Right renal cortex interstitium (tissue), 3 donors: ENCODE results near the gene EML3. TPM values are rescaled to one million over a fixed set of nuclear protein-coding genes. Genes with fewer than 3 reads are reported as not detected.
"Not testable (repeated sequence)": the region's sequence is repeated elsewhere in the genome, so short reads cannot be mapped to it uniquely, and the experiment has no call there.

Experiments
- DNase-seq, 3 donors: peaks; one replicate each; pipeline ENCODE4 v3.0.0-alpha.2; 2013; ENCODE audit warnings: low read depth in 3 of 3, low spot score in 2 of 3
- polyA plus RNA-seq, 3 donors: library from polyadenylated mRNA; unstranded; fragments of 120-200 nt; gene quantifications; one replicate each; pipeline ENCODE4 v1.2.1, GENCODE V29; 2013; ENCODE audit not compliant: insufficient read length in 3 of 3

Gene EML3
- polyA plus RNA-seq, 3 donors = 24.4 to 32.6 (median 26.1) TPM

- no peak for DNase-seq
Measured at GRCh38 chr11:62573006-62573591, 39.5 kb downstream of the EML3 start.

GRCh38 chr11:62572431-62572830, 40.1 kb downstream of the EML3 start:
- no peak for DNase-seq

DNA sequence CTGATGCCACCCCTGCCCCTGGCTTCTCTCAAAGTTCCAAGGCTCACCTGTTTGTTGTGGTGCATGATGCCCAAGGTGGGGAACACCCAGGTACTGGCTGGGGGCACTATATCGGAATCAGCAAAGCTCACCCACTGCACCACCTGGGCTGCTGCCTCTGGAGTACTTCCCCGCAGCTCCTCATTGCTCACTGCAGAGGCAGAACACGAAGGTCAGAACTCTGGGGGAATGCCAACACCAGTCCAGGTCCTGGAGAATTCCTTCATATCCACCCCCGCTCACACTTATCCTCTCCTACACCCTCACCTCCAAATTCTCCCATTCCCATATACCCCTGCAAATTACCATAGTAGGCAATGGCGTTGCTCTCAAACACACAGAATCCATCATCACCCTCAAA, 41.1 kb downstream of the EML3 start:
- DNase-seq = not testable (repeated sequence)

GRCh38 chr11:62570903-62571302, 41.7 kb downstream of the EML3 start:
- DNase-seq = not testable (repeated sequence)

DNA sequence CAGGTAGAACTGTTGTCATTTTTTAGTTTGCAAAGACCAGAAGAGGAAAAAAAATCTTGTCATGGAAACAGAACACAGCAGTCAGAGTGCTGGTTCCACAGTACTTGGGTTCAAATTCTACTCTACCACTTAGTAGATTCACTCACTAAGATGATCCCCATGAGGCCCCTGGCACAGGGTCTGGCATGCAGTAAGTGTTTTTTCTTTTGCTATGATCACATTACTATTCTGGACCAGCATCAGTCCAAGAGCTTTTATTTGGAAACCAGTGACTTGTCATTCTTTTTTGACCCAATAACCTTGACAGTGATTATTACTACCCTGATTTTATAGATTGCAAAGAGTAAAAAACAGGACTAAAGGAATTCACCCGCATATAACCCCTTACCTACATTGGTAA, 43.0 kb downstream of the EML3 start:
- no peak for DNase-seq

DNA sequence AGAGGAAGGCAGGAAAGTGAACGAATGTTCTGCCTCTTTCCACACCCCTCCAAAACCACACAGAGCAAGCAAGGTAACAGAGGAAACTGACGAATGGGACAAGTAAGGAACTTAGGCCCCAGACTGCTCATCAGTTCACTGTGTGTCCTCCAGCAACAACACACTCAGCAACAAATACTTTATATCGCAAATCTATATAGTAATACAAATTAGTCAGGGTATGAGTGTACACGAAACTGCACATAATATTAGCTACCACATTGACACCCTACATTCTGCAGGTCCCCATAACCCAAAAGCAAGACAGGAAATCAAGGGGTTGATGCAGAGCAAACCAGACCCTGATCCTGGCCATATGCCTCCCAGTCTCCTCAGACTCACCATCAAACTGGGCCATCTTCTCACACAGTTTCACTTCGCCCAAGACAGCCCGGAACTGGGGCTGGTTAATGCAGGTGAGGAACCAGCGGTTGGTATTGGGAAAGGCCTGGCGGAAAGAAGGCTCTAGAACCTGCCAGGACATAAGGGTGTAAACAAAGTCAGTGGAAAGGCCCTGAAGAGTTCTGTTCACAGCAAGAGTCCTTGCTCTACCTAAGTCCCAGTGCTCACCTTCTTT, 45.4 kb downstream of the EML3 start:
- no peak for DNase-seq

DNA sequence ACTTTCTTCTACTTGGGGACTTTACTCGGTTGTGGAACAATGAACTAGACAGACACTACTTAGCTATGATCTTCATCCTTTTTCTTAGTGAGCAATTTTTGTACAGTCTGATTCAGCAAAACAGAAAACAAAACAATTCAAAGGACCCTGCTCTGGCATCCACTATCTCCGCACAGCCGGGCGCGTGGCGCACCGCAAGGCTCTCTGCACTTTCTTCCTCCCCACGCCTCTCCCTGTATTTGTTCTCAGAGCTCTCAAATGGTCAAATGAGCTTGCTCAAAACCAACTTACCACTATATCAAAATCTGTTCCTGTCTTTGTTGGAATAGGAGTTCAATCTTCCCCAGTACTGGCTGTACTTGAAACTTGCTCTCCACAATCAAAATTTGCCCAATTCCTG, 46.3 kb downstream of the EML3 start:
- DNase-seq = no peak

DNA sequence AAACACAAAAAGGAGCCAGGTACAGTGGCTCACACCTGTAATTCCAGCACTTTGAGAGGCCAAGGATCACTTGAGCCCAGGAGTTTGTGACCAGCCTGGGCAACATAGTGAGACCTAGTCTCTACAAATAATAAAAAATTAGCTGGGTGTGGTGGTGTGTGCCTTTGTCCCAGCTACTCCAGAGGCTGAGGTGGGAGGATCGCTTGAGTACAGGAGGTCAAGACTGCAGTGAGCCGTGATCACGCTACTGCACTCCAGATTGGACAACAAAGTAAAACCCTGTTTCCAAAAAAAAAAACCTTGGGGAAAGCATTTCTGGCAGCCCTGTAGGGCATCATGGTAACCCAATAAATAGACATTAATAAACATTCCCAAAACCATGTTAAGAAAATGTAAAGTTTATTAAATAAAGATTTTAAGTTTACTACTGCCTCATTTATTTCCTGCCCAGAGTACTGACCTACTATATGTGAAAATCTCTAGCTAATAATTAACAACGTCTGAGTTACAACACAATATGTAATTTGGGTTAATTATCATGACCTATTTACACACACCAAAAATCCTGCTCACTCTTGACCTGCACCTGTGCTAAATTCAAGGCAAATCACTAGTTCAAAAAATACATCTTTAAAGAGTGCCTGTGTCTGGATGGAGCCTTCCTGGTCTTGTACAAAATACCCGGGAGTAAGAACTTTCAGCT, 47.3 kb downstream of the EML3 start:
- no peak for DNase-seq

DNA sequence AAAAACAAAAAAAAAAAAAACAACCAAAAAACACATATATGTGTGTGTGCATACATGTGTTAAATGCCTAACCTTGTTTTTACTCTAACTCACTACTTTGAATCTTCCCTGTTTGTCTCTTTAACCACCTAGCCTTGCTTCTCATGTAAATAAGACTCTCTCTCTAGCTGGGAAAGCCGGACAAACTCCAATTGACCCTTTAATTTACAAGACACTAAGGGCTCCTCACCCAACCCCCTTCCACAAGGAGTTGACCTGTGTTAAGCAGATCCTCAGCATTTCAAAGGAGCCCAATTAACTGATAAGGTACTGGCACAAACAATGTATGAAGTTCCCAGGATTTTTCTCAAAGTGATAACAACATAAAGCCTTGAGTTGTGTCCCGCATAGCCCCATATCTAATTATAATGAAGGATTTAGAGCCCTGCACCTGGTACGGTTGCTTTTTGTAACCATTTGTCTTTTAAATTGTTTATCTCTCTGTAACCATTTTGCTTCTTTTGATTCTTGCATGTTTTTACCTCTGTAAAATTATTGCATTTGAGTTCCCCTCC, 50.8 kb downstream of the EML3 start:
- DNase-seq = not testable (repeated sequence)

DNA sequence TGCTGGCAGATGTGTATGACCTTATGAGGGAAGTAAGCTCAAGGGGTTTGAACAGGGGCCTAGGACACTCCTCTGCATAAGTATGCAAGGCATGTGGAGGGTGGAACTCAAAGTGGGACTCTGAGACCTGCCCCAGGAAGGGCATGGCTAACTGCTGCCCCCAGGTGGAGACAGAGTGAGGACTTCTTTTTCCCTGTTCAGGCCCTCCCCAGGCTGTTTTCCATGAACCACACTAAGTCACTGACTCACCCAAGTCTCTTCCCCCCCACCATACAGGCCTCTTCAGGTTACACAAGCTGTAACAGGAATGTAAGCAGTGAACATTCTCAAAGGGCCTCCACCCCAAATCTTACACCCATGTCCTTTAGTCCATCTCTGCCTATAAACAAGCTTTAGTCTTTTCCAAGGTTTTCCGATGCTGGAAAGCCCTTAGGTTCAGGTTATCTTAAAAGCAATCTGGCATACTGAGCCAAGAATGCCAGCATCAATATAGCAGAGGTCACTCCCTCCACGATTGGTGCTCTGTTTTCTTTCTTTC, 51.9 kb downstream of the EML3 start:
- DNase-seq = no peak

GRCh38 chr11:62559626-62560025, 52.9 kb downstream of the EML3 start:
- not testable (repeated sequence) for DNase-seq

DNA sequence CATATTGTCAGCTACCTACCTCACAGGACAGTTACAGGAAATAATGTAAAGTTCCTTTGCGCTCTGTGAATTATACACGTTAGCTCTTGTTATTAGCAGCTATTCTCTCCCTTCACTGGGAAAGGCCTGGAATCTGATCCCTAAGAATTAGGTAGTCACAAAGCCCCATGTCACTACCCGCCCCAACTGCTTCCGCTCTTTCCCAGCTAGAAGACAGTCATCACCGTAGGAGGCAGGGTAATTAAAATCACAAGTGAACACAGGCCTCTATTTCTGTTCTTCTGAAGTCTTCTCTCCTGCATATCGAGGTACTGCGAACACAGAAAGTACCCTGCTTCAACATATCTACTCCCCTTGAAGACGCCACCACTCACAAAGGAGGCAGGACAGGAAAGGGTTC, 53.4 kb downstream of the EML3 start:
- no peak for DNase-seq

GRCh38 chr11:62558669-62559068, 53.9 kb downstream of the EML3 start:
- no peak for DNase-seq

GRCh38 chr11:62556875-62557631, 55.5 kb downstream of the EML3 start:
- no peak for DNase-seq

GRCh38 chr11:62556108-62556874, 56.3 kb downstream of the EML3 start:
- DNase-seq = no peak

- no peak for DNase-seq
Measured at GRCh38 chr11:62555464-62556107, 57.0 kb downstream of the EML3 start.

DNA sequence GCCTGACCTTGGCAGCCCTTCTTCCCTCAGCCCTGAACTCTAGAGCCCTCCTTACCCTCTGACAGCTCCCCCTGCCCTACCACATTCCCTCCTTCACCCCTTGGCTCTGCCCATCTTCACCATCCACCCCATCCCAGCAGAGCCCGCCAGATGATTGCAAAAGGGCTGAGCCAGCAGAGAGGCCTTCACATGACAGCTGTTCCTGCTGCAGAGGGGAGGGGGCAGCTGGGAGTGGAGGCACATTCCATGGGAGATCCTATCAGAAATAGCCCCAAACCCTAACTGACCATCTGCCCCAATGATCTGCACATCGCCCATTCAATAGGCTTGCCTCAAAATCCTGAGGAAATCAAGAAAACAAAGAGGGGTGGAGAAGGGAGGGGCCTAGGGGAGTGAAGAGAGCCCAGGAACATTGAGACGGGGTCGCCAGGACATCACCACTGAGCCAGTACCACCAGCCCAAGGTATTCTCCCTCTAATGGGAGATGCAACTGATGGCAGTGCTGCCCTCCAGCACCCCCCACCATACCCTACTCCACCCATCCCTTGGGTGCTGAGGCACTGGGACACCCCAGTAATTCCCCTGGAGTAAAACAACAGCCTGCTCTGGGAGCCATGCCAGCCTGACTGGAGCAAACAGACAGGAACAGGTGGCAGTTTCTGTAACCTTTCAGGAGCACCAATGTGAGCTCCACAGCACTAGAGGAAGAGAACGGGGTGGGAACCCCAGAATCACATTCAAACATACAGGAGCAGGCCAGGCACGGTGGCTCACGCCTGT, 58.0 kb downstream of the EML3 start:
- DNase-seq = no peak

DNA sequence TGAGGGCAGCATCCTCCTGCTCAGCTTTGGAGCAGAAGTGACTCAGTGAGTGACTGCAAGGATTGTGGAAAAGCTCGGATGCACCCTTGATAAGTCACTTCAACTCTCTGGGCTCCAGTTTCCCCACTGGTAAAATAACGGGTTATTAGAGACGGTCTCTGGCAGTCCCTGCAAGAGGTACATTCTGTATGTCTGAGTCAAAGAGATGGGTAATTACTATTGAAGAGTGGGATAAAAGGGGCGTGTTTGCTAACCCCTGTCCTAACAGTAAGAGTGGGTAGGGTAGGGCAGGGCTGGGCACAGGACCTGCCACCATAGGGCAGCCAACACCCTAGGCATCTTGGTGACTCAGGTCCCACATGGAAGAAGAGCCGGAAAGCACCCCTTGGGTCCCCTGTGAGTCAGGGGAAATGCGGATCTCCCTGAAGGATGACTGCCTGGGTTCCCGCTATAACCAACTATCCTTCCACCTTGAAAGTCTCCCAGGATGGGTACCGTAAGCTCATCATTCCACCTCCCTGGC, 58.7 kb downstream of the EML3 start:
- DNase-seq = no peak
